Measurements from ENCODE around the gene HOXA6.

Gene HOXA6

DNA sequence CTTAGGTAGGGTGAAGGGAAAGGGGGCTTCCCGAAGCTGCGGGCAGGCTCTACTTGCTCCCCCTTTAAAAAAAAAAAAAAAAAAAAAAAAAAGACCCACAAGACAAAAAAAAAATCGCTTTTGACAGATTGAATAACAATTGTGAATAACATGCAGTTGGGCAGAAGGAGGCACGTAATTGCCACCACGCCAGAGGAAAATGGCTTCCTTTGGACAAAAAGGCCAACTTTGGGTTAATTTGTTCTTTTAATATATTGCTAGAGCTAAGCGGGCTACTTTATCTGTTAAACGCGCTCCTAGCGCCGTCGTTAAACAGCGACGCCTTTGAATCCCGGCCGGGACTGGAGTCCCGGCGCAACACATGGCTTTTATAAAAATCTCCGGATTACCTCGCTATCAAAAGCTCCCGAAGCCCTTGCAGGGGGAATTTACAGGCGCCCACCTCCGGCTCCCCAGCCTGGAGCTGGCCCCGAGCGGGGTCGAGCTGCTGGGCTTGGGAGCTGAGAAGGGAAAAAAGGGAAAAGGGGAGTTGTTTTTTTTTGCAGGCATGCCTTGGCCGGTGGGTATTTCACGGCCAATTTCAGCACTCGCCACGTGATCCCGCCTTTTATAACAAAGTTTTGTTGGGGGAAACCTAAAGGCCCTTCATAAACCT lies 36.2 kb upstream of the HOXA6 start:
- peak overlapping the region; percentile 49 for H3K4me3 ChIP-seq (ENCODE audit: severe bottlenecking)
- ATAC-seq (ENCODE audit: low read depth) (no peak), DNase-seq (ENCODE audit: low spot score) (no peak)
- no peaks in the 10 kb centered on the region for H3K36me3 ChIP-seq (ENCODE audit: low read depth)
- TF ChIP-seq CTCF (IDR thresholded peaks at IDR 0.05; ENCODE audit: poor library complexity, severe bottlenecking), result no peak
- peaks cover 20% of the 10 kb centered on the region for H3K4me1 ChIP-seq (ENCODE audit: insufficient read depth, poor library complexity, severe bottlenecking)
- H3K27me3 ChIP-seq (ENCODE audit: insufficient read depth, poor library complexity, severe bottlenecking), result no peaks in the 10 kb centered on the region
- H3K27ac ChIP-seq (ENCODE audit: poor library complexity, severe bottlenecking), result peak overlapping the region; percentile 92
- H3K9me3 ChIP-seq (ENCODE audit: severe bottlenecking), result no peaks in the 10 kb centered on the region

GRCh38 chr7:27182861-27183681 lies 35.5 kb upstream of the HOXA6 start:
- peak overlapping the region; percentile 49 for H3K4me3 ChIP-seq (ENCODE audit: severe bottlenecking)
- no peak for TF ChIP-seq CTCF (IDR thresholded peaks at IDR 0.05; ENCODE audit: poor library complexity, severe bottlenecking)
- H3K9me3 ChIP-seq (ENCODE audit: severe bottlenecking), result no peaks in the 10 kb centered on the region
- ATAC-seq (ENCODE audit: low read depth) (no peak), DNase-seq (ENCODE audit: low spot score) (peak; percentile 62)
- H3K27ac ChIP-seq (ENCODE audit: poor library complexity, severe bottlenecking), result peak overlapping the region; percentile 92
- no peaks in the 10 kb centered on the region for H3K27me3 ChIP-seq (ENCODE audit: insufficient read depth, poor library complexity, severe bottlenecking)
- H3K36me3 ChIP-seq (ENCODE audit: low read depth), result no peaks in the 10 kb centered on the region
- peaks cover 13% of the 10 kb centered on the region for H3K4me1 ChIP-seq (ENCODE audit: insufficient read depth, poor library complexity, severe bottlenecking)

- DNase-seq (ENCODE audit: low spot score) (peak; percentile 45), ATAC-seq (ENCODE audit: low read depth) (no peak)
- Histone ChIP-seq H3K27ac (ENCODE audit: poor library complexity, severe bottlenecking) (peak overlapping the region; percentile 92), H3K9me3 (ENCODE audit: severe bottlenecking) (no peaks in the 10 kb centered on the region), H3K27me3 (ENCODE audit: insufficient read depth, poor library complexity, severe bottlenecking) (no peaks in the 10 kb centered on the region), H3K4me3 (ENCODE audit: severe bottlenecking) (peak overlapping the region; percentile 49), H3K36me3 (ENCODE audit: low read depth) (no peaks in the 10 kb centered on the region), H3K4me1 (ENCODE audit: insufficient read depth, poor library complexity, severe bottlenecking) (peaks cover 12% of the 10 kb centered on the region)
- no peak for TF ChIP-seq CTCF (IDR thresholded peaks at IDR 0.05; ENCODE audit: poor library complexity, severe bottlenecking)
Measured at GRCh38 chr7:27182285-27182841, 34.8 kb upstream of the HOXA6 start.

DNA sequence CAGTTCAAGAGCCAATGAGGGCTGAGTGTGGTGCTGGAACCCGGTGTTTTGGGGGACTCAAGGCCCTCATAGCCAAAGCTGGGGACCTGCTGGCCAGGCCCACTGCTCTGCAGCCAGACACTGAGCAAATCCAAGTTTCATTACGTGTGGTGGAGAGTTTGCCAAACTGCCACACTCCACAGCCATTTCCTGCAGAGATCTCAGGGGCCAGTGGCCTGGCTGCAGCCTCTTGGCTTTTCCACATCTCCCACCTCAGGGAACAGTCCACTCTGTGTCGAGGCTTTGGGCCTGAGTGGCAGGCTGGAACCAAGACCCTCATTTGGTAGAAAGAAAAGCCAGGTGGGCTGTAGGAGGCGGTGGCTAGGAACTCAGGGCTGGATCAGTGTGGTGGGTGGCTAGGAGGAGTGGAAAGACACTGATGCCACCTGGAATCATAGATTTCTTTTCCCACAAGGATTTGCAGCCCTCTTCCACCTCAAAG lies 34.3 kb upstream of the HOXA6 start:
- peak overlapping the region; percentile 92 for H3K27ac ChIP-seq (ENCODE audit: poor library complexity, severe bottlenecking)

More for the DNA sequence above, 34.3 kb upstream of the HOXA6 start:
- Histone ChIP-seq H3K9me3 (ENCODE audit: severe bottlenecking) (no peaks in the 10 kb centered on the region), H3K4me3 (ENCODE audit: severe bottlenecking) (no peak overlapping the region), H3K4me1 (ENCODE audit: insufficient read depth, poor library complexity, severe bottlenecking) (peaks cover 11% of the 10 kb centered on the region), H3K36me3 (ENCODE audit: low read depth) (no peaks in the 10 kb centered on the region), H3K27me3 (ENCODE audit: insufficient read depth, poor library complexity, severe bottlenecking) (no peaks in the 10 kb centered on the region)
- ATAC-seq (ENCODE audit: low read depth) (no peak), DNase-seq (ENCODE audit: low spot score) (no peak)
- no peak for TF ChIP-seq CTCF (IDR thresholded peaks at IDR 0.05; ENCODE audit: poor library complexity, severe bottlenecking)

All from RWPE2 (cell line).